HG02571 (cell line): ENCODE measurements around the gene OPN4.

Experiments used
- ATAC-seq: cut with Tn5 transposase; IDR thresholded peaks from one replicate; pipeline ENCODE4 v1.9.1; 2021; ENCODE audit warnings: mild to moderate bottlenecking, moderate library complexity; ENCODE audit not compliant: unreplicated experiment

Gene OPN4

DNA sequence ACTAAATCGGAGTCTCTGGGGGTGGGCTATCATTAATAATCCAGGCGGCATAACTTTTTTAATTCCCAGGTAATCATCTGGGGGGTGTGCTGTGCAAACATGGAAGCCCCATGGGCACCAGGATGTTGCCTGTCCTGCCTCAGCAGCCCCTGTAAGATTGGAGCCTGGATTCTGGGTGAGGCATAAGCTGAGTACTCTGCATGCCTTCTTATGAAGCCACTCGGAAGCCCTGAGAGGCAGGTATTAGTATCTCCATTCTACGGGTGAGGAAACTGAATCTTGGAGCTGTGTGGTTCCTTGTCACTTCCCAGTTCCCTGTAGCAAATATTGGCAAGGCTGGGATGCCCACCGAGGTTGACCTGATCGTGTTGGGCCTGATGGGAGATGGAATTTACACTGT lies 7.4 kb upstream of the OPN4 start:
- ATAC-seq: no peak

DNA sequence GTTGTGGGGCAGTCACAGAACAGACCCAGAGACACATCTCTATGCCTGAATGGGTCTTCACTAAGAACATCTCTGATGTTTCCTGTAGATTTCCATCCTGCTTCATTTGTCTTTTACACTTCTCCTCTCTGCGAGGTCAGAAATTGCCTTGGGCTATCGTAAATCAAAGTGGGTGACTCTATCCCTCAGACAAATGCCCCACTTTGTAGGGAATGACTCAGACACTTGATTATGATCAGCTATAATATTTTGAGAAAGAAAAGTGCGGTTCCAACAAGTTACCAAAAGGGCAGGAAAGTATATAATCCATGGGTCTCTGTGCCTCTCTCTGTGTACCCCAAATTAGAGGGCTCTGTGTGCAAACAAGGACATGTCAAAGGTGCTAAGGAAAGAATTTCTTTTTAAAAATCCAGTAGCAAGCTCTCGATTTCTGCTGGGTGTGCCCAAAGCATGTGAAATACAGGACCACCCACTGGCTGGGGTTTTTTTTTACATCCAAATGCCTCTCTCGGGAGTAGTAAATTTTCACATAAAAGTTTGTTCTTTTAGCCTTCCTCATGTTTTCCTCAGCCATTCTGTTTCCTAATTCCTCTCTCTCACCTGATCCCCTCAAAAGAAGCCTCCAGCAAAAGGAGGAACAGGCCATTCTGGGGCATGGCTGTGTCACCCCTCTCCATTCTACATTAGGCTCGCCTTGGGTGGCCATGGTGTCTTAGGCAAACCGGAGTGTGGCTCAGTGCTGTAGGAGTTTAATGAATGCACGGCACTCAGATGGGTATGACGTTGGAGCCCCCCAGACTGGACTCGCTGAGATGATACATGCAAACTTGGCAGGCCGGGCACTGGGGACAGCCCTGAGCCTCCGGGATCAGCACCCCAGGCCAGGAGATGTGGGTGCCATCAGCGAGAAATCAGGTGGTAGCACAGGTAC lies 6.3 kb upstream of the OPN4 start:
- no peak for ATAC-seq

DNA sequence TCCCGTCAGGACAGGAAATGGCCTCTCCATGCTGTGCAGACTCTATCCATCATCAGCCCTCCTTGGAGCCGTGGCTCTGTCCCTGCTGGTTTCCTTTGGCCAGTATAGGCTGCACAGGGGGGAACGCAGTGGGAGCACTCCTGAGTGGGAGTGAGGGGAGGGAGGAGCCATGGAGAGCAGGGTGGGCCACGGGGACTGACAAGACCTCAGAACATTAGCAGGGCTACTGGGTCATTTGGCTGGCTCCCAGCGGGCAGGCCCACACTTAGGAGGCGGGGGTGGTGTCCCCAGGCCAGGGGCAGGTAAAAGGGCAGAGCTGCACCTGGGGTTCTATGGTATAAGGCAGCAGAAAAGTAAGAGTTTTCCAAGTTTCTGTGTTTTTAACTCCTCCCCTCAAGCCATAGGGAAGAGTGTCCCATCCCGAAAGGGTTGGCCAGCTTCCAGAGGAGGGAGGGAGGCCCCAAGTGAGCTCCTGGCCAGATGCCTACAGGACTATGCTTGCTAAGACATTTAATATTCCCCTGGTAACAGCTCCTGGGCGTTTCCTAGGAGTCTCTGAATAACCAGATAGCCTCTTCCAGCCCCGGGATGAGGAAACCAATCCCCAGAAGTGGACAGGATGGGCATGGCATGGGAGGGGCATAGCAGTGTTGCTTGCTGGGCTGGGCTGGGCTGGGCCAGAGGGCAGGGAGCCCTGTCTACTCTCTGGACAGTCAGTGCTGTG lies 5.5 kb upstream of the OPN4 start:
- ATAC-seq: no peak

DNA sequence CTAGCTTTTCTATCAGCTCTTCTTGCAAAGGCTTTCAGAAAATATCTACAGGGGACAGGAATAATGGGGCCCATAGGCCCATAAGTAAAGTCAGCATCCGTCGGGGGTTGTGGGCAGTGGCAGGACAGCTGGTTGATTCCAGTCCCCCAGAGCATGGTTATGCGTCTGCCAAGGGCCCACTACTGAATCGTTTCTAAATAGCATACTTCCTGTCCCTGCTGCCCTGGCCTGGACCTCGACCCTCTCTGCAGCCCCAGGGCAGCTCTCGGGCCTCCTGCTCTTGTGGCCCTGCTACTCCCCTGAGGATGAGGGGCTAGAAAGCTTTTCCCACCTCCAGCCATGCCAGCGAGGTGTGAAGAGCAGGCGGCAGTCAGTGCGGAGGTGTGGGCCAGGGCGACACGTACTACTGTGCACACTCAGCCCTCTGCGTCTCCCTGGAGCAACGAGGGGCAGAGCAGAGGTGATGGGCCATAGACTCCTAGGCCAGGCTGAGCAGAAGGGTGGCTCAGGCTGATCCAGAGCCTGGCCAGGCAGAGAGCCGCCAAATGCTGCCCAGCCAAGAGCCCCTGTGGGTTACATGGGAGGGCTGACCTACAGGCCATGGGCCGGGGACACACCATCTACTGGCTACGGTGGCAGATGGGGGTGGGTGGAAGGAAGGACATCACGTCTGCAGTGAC lies 4.7 kb upstream of the OPN4 start:
- no peak for ATAC-seq

DNA sequence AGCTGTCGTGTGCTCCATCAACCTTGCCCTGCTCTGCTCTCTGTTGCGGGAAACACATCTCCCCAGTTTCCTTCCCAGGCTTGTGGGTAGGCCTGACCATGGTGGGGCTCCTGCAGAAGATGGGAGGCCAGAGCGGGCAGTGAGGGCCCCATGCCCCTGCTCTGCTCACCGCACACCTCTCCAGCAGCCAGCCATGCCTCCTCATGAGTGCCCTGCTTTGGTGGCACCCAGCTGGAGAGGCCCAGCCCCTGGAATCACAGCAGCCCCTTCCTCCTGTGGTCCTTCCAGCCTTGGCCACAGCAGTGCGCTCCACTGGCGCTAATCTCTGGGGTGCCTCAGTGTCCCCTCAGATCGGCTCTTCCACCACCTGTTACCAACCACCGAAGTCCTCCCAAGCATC lies 4.2 kb upstream of the OPN4 start:
- no peak for ATAC-seq

DNA sequence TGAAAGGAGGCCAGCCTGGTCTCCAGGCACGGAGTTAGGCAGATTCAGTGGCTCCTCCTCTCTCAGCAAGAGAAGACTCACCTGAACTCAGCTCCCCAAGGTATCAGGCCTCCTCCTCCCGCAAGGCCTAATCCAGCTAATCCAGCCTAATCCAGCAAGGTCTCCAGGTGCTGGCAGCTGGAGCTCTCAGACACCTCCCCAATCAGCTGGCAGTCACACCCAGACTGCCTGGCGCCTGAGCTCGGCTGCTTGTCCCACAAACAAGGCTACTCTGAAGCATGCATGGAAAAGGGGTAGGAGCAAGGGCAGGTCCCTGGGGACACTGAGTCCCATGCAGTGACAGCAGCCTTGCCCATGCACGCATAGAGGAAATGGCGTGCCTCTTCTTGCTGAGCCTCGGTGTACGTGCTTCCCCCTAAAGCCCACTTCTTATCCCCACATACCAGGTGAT lies 3.3 kb upstream of the OPN4 start:
- no peak for ATAC-seq

DNA sequence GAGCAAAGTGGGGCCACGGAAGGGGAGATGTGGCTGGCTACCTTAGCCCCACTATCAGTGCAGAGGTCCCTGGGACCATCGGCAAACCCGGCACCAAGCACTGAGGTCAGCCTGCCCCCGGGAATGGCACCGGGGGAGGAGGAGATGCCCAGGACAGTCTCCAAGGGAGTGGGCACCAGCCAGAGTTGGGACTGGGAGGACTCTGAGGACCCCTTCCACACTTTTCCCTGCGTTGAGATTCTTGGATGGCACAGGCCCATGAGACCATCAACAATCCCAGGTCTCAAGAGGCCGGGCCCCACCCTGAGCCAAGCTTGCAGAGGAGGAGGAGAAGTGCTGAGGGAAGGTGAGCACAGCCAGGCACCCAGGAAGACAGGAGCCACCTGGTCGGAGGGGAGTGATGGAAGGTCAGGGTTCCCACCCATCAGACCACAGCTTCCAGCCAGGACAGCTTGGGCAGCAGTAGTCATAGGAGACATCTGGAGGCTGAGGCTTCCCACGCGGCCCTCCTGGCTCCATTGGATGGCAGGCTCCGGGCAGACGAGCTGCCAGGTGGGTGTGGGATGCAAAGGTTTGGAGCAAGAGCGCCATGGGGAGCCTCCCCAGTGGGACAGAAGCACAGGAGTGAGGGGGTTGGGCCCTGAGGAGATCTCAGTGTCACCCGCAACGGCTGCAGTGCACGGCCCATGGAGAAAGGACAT lies 2.6 kb upstream of the OPN4 start:
- no peak for ATAC-seq

DNA sequence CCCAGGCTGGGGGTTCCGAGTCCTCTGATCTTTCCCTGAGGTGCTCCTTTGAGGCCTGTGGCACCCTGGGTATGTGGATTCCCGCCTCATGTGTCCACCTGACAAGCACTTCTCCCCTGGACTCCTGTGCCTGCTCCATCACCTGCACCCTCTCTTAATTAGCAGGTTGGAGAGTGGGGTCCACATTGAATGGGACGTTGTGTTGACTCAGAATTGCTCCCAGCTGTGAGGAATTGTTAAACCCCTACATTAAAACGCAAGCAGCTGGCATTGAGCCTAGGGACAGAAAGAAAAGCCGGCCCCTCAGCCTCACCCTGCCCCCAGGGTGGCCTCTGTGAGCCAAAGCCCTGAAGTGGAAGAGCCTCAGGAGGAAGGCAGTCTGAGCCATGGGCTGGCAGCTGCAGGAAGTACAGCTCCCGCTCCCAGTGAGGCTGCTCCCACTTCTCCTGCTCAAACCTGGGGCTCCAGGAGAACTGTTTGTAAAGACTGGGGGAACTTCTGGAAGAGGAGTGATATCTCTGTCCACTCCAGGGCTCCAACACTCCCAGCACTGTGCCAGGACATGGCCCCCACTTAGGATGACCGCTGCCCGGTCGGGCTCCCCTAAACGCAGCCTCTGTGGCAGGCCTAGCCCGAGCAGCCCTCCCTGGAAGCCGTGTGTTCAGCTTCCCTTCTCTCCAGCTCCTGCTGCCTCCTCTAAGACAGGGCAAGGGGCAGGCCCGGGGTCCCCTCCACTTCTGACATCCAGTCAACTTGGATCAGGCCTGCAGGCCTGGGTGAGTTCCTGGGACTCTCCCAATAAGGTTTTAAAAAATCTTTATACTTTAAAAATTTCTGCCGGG lies 1.8 kb upstream of the OPN4 start:
- no peak for ATAC-seq

DNA sequence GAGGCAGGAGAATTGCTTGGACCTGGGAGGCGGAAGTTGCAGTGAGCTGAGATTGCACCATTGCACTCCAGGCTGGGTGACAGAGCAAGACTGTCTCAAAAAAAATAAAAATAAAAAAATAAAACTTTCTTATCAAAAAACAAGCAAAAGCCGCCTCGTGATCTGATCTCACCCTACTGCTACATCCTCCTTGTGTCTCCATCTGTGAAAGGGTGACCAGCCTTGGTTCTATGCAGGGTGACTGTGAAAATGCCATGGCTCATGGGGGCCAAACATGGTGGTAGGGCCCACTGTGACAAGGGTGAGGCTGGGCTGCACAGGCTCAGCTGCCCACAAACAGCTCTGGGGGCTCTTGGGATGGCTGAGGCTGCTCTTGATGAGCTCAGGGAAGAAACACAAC lies 968 bp upstream of the OPN4 start:
- no peak for ATAC-seq

DNA sequence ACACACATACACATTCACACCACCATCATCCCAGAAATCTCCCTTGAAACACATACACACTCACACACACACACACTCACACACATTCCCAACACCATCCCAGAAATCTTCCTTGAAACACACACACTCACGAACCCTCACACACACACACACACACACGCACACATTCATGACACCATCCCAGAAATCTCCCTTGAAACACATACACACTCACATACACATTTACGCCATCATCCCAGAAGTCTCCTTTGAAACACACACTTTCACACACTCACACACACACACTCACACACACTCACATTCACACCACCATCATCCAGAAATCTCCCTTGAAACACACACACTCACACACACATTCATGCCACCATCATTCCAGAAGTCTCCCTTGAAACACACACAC lies 360 bp upstream of the OPN4 start:
- ATAC-seq: no peak

DNA sequence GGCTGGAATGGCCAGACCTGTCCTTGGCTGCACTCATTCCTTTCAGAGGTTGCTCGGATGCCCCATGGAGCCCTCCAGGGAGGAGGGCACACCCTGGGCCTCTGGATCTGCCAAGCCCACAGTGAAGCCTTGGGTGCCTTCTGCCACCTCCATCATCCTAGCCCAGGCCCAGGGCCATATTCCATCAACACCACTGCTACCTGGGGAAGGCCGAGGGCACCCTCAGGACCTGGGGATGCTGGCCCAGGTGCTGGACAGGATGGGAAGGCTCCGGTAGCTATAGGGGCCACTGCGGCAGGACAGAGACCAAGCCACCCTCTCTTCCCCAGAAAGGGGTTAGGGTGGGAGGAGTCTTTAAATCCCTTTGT lies 810 bp downstream of the OPN4 start:
- ATAC-seq: no peak

DNA sequence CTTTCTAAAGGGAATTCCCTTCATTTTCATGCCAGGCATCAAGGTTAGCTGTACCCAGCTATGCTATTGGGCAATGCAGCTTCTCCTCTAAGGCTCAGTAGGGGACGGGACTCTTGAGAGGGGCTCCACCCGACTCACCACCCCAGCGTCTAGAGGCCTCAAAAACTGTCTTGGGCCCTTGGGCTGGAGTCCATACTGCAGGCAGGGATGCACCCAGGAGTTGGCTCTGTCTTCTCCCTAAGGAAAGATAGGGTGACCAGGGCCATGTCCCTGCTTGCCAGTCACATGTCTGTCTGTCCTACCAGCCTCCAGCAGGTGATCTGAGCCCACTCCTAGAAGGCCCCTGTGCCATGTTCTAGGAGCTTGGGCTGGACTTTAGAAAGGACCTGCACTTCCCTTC lies 1.2 kb downstream of the OPN4 start:
- ATAC-seq: no peak

DNA sequence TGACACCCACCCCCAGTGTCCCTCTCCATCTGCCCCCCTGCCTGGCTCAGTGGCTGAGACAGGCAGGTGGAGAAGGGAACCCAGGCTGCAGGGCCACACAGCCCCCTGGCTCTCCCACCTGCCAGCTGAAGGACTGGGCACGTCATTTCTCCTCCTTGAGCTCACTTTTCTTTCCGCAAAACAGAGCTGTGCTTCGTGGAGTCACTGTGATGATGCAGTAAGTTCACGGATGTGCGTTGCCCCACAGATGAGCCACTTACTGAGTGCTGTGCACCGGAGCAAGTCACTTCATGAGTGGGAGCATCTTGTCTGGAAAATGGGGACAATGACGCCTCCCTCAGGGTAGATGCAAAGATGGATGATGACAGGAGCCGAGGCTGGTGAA lies 2.7 kb downstream of the OPN4 start:
- no peak for ATAC-seq

DNA sequence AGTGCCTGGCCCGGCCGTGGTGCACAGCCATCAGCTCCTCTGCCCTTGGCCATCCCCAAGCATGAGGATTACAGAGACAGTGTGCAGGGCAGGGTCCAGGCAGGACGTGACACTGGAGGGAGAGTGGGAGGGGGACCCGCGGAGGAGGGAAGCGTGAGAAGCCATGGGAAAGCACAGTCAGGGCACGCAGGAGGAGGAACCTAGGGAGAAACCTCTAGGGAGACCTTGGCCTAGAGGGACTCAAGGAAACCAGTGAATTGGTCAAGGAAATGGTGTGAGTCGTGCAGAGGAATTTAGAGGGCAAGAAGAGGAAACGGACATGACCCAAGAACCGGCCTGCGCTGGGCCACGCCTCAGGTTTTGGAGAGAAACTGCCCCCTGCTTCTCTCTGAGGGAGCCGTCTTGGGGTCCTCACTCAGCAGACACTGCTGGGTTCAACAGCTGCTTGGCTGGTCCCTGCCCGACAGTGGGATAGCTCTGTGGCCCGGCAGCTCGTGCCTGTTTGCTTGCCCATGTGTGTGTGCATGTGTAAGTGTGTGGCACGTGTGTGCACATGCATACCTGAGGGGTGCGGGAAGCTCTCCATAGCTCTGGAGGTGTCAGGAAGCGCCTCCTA lies 3.2 kb downstream of the OPN4 start:
- no peak for ATAC-seq

DNA sequence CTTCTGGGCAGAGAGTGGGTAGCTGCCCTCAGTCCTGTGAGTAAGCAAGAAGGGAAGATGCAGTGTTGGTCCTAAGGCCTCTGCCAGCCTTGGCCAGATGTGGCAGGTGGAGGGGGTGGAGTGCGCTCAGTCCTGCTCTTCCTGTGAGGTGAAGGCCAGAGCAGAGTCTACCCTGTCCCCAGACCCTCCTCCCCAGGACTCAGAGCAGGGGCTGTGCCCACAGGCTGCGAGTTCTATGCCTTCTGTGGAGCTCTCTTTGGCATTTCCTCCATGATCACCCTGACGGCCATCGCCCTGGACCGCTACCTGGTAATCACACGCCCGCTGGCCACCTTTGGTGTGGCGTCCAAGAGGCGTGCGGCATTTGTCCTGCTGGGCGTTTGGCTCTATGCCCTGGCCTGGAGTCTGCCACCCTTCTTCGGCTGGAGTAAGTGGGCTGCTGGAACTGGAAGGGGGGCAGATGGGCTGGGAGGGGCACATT lies 4.0 kb downstream of the OPN4 start:
- ATAC-seq: no peak

DNA sequence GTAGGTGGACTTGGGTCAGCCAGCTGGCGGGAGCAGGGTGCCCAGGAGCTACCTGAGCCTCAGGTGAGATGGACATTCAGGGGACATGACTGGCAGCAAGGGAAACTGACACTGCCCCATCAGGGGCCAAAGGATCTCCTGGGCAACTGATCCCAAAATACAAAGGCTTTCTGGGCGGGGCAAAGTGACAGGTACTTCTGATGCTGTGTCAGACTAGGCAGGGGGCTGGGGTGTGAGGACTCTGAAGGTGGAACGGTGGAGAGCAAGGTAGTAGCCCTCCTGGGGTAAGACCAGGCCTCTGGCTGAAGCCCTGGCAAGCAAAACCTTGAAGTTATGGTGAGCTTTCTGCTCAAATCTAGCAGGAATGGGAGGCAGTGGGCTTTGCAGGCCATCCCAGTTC lies 4.4 kb downstream of the OPN4 start:
- ATAC-seq: no peak

DNA sequence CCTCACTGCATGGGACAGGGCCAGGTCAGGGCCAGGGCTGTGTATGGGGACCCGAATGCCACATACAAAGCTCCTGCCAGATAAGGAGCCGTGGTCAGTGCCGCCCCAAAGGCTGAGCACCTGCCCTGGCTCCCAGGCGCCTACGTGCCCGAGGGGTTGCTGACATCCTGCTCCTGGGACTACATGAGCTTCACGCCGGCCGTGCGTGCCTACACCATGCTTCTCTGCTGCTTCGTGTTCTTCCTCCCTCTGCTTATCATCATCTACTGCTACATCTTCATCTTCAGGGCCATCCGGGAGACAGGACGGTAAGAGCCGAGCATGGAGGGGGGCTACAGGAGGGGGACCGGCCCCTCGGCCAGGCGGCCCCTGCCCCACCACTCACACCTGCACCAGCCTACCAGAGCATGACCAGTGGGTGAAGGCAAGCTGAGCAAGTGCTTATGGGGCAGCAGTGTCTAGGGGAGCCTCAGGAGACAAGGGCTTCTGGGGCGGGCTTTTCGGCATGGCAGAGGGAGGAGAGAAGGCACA lies 4.9 kb downstream of the OPN4 start:
- ATAC-seq: no peak

DNA sequence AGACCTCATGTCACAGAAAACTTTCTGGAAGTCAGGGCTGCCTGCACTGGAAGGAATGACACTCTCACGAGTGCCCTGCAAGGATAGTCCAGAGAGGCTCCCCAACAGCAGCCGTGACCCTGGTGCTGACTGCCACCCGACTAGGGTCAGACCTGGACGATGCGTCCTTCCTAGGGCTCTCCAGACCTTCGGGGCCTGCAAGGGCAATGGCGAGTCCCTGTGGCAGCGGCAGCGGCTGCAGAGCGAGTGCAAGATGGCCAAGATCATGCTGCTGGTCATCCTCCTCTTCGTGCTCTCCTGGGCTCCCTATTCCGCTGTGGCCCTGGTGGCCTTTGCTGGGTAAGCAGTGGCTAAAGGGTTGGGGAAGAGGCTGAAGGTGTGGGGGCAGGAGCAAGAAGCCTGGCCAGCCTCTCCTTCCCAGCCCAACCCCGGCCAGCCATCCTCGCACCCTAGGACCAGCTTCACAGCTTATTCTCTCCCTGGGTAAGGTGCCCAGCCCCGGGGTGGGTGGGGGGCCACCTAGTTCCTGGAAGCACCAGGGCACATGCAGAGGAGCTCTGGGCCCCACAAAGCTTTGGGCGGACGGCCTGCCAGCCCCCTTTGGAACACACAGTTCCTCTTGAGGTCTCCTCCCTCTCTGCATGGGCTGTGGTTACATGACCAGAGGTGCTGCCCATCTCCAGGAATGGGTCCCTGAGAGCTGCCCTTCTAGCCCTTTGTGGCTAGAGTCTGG lies 5.5 kb downstream of the OPN4 start:
- no peak for ATAC-seq
